Measurements from ENCODE around the gene PGM3. TPM values are rescaled to one million over a fixed set of nuclear protein-coding genes. Genes with fewer than 3 reads are reported as not detected.
A peak's percentile ranks its signal among the peaks of the same experiment; 100 is the strongest.

Gene PGM3
- total and polyA plus RNA-seq, 2 of the 4 experiments (the other 2 are of a cell fraction) = 68.4 to 336 TPM

DNA sequence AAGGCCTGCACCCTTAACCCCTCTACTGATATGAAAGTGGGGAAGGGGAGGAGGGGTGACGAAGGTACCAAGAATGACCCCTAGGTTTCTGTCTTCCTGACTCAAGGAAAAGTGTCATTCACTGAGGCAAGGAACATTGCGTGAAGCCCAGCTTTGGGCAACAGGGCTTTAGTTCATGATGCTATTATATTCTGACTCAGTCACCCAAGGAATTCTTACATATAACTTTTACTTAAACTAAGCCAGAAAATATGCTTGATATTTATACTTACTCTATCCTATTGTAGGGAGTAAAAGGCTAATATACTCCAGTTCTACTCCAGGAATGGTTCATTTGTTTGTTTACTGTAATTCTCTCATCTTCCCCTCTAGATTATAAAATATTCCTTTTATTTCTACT lies 65.1 kb downstream of the PGM3 start:
- peak overlapping the region; percentile 34 to 70; a peak in 2 of 4 replicates for H4K8ac ChIP-seq (ENCODE audit: low read depth in 2 of 2, low read length in 2 of 2)
- peak overlapping the region; percentile 76; the same call in 1 of the 2 replicates for H3K56ac ChIP-seq (ENCODE audit: extremely low read depth, insufficient read depth, low read length)
- H3K27ac ChIP-seq (ENCODE audit: insufficient read depth, low read length) = peak overlapping the region; percentile 79; the same call in 1 of the 2 replicates
- H3K79me1 ChIP-seq (ENCODE audit: low read depth in 1 of 2, low read length in 2 of 2) = peaks cover 0 to 8% of the 10 kb centered on the region in 2 experiments; a peak in 2 of 4 replicates
- peaks cover 6% of the 10 kb centered on the region for H3K4me1 ChIP-seq (ENCODE audit: control insufficient read depth, insufficient read depth, low read length)
- H2AK5ac ChIP-seq (ENCODE audit: low read depth, low read length) = peak overlapping the region; percentile 35; the same call in 1 of the 2 replicates
- 0 out of 2 replicates have a peak overlapping the region, but pooled peaks have one; percentile 22 for H3K18ac ChIP-seq (ENCODE audit: low read depth, low read length)
- H3K4me3 ChIP-seq (ENCODE audit: insufficient read depth, low read depth, low read length) = no peak overlapping the region
- H4K91ac ChIP-seq (ENCODE audit: insufficient read depth, low read depth, low read length) = peak overlapping the region; percentile 85; the same call in 1 of the 2 replicates
- H3K4me2 ChIP-seq (ENCODE audit: low read depth, low read length) = peak overlapping the region; percentile 42; the same call in 1 of the 2 replicates
- no peaks in the 10 kb centered on the region for H3K27me3 ChIP-seq (ENCODE audit: control insufficient read depth, insufficient read depth, low read length)
- ChIA-PET POLR2A (ENCODE audit: unreplicated experiment) (no interaction called here), CTCF (no interaction called here)
- H2BK20ac ChIP-seq (ENCODE audit: low read depth, low read length) = peak overlapping the region; percentile 97
- no peak overlapping the region for H4K5ac ChIP-seq (ENCODE audit: low read depth, low read length)
- H2BK120ac ChIP-seq (ENCODE audit: low read depth, low read length) = peak overlapping the region; percentile 95
- peak overlapping the region; percentile 92 for H3K4ac ChIP-seq (ENCODE audit: low read depth, low read length)
- H3K23ac ChIP-seq (ENCODE audit: low read depth, low read length) = peak overlapping the region; percentile 97
- dilution Hi-C loops (cut with HindIII; ENCODE audit: low sequenced_read_pairs, unreplicated experiment) = no loop called here
- TF ChIP-seq CEBPB (IDR thresholded peaks at IDR 0.05; ENCODE audit: low read depth, low read length) = peak; percentile 77
- TF ChIP-seq MAFK (IDR thresholded peaks at IDR 0.05; ENCODE audit: low read depth, low read length) = 0 out of 2 replicates have a peak, but pooled peaks have one; percentile 28
- no peak for TF ChIP-seq RFX5 (IDR thresholded peaks at IDR 0.05; ENCODE audit: low read depth, low read length)
- H2BK15ac ChIP-seq (ENCODE audit: low read depth, low read length) = peak overlapping the region; percentile 94; the same call in 2 of the 3 replicates
- peak; percentile 97 for ATAC-seq (ENCODE audit: low read depth)
- WGBS, 2 experiments (ENCODE audit: extremely low coverage in 2 of 2, insufficient read length in 1 of 2) = no CpG with 5 or more reads among the region's 2 CpGs
- H3K9me3 ChIP-seq (ENCODE audit: control insufficient read depth, insufficient read depth, low read length) = no peaks in the 10 kb centered on the region
- no peak overlapping the region for H3K9ac ChIP-seq (ENCODE audit: low read depth, low read length)
- H2AK9ac ChIP-seq (replicated peaks; ENCODE audit: low read depth, low read length, poor library complexity) = peak overlapping the region; percentile 80
- peak overlapping the region; percentile 87 for H2AFZ ChIP-seq (replicated peaks; ENCODE audit: low read length, poor library complexity)
- peaks cover 3% of the 10 kb centered on the region; the same call in 1 of the 2 replicates for H4K20me1 ChIP-seq (ENCODE audit: insufficient read depth, low read length)
- intact Hi-C loops (cut with micrococcal nuclease) = no loop called here
- H2BK5ac ChIP-seq (ENCODE audit: low read depth, low read length, poor library complexity, severe bottlenecking) = peak overlapping the region; percentile 99
- peaks cover 14% of the 10 kb centered on the region for H3K9me1 ChIP-seq (ENCODE audit: insufficient read depth, low read length)
- peaks cover 16% of the 10 kb centered on the region for H3K36me3 ChIP-seq (ENCODE audit: control insufficient read depth, insufficient read depth, low read length)
- BruUV-seq (replicated peaks) = no TSS peak
- peak overlapping the region; percentile 64; the same call in 1 of the 2 replicates for H3K14ac ChIP-seq (replicated peaks; ENCODE audit: low read depth, low read length)
- in situ Hi-C loops (cut with MboI; ENCODE audit: low sequenced_read_pairs) = no loop called here
- DNase-seq = peak; percentile 79
